H1 (cell line): Measurements from ENCODE around the gene CDC73. TPM values are rescaled to one million over a fixed set of nuclear protein-coding genes. Genes with fewer than 3 reads are reported as not detected.

ENCODE experiments used
- CTCF ChIA-PET: fragments of 300-600 bp; sonication (Branson Sonifier 250); formaldehyde crosslinking; loops from one replicate; lab custom pipeline; 2021; ENCODE audit not compliant: partially characterized antibody; lab: Charles Lee
- POLR2A ChIA-PET: fragments of 300-600 bp; sonication (Branson Sonifier 250); formaldehyde crosslinking; loops from one replicate; lab custom pipeline; 2021; ENCODE audit warnings: inconsistent platforms; ENCODE audit not compliant: partially characterized antibody; lab: Charles Lee
- DNase-seq, 2 experiments: peaks; one replicate each; pipeline versions ENCODE4 v3.0.0 to v3.0.0-alpha.2; 2010 to 2022; ENCODE audit warnings: low spot score in 2 of 2, low read depth in 1 of 2, mixed read lengths in 1 of 2
- FAIRE-seq: peaks from 2 replicates; lab custom pipeline; 2011; peaks lifted over from hg19 to GRCh38; lab: Jason Lieb, UNC
- H2AFZ ChIP-seq: 2 replicates; pipeline ENCODE4 v1.8.1; 2012; ENCODE audit warnings: low read length, inconsistent platforms
- H2AK5ac ChIP-seq: 2 replicates; pipeline ENCODE4 v1.6.1; 2013; ENCODE audit warnings: low read depth, low read length
- H2BK120ac ChIP-seq: replicated peaks from 2 replicates; pipeline ENCODE3; 2013; ENCODE audit warnings: low read depth, low read length, inconsistent platforms
- H2BK12ac ChIP-seq: 2 replicates; pipeline ENCODE4 v1.6.1; 2013; ENCODE audit warnings: low read depth, low read length
- H2BK15ac ChIP-seq: 2 replicates; pipeline ENCODE4 v1.6.1; 2013; ENCODE audit warnings: low read length
- H2BK20ac ChIP-seq: 2 replicates; pipeline ENCODE4 v1.6.1; 2013; ENCODE audit warnings: low read length
- H2BK5ac ChIP-seq: 2 replicates; pipeline ENCODE4 v1.6.1; 2013; ENCODE audit warnings: low read depth, low read length
- H3K14ac ChIP-seq: 2 replicates; pipeline ENCODE4 v1.6.1; 2013; ENCODE audit warnings: inconsistent platforms; ENCODE audit not compliant: insufficient read length
- H3K18ac ChIP-seq: 2 replicates; pipeline ENCODE4 v1.6.1; 2013; ENCODE audit warnings: low read length; ENCODE audit errors: extremely low read depth
- H3K23ac ChIP-seq: 2 replicates; pipeline ENCODE4 v1.6.1; 2013; ENCODE audit warnings: inconsistent platforms; ENCODE audit not compliant: insufficient read length
- H3K23me2 ChIP-seq: 2 replicates; pipeline ENCODE4 v1.6.1; 2013; ENCODE audit warnings: low read depth, low read length
- H3K27ac ChIP-seq: 2 replicates; pipeline ENCODE4 v1.6.1; 2011; ENCODE audit warnings: low read depth, low read length, inconsistent platforms
- H3K27me3 ChIP-seq, 4 experiments: replicated peaks in 1 of 4; 1 replicate in 1 of 4; 2 replicates in 3 of 4; pipeline versions ENCODE4 v1.6.1 to v1.8.1; 2011 to 2013; ENCODE audit warnings: low read length in 3 of 4, mild to moderate bottlenecking in 3 of 4, inconsistent platforms in 2 of 4, mixed read lengths in 2 of 4, moderate library complexity in 1 of 4; ENCODE audit not compliant: control insufficient read depth in 3 of 4, insufficient read depth in 3 of 4; ENCODE audit errors: extremely low read depth in 1 of 4
- H3K36me3 ChIP-seq, 4 experiments: 2 replicates each; pipeline versions ENCODE4 v1.6.1 to v1.8.1; 2011 to 2013; ENCODE audit warnings: mild to moderate bottlenecking in 4 of 4, low read length in 3 of 4, moderate library complexity in 2 of 4, control low read depth in 1 of 4, inconsistent platforms in 1 of 4; ENCODE audit not compliant: insufficient read depth in 4 of 4, control insufficient read depth in 2 of 4
- H3K4ac ChIP-seq: replicated peaks from 2 replicates; pipeline ENCODE3; 2013; ENCODE audit warnings: low read length, low read depth, mixed read lengths, inconsistent platforms; ENCODE audit not compliant: insufficient read length
- H3K4me1 ChIP-seq, 4 experiments: replicated peaks in 1 of 4; 1 replicate in 1 of 4; 2 replicates in 3 of 4; pipeline versions ENCODE4 v1.6.1 to v1.8.1; 2011 to 2013; ENCODE audit warnings: low read length in 3 of 4, inconsistent platforms in 2 of 4, mixed read lengths in 1 of 4; ENCODE audit not compliant: insufficient read depth in 4 of 4, control insufficient read depth in 3 of 4
- H3K4me2 ChIP-seq, 2 experiments: 2 replicates each; pipeline versions ENCODE4 v1.6.1 to v1.8.1; 2011 to 2013; ENCODE audit warnings: low read depth in 2 of 2, low read length in 2 of 2, control low read depth in 1 of 2, inconsistent platforms in 1 of 2, mild to moderate bottlenecking in 1 of 2; ENCODE audit not compliant: insufficient read depth in 1 of 2
- H3K4me3 ChIP-seq, 4 experiments: fragments of 200-600, 300-600 bp in 1 of 4; sonication (generic), shearing (Covaris generic), sonication (Bioruptor Twin) in 1 of 4; 2 replicates each; pipeline versions ENCODE4 v1.5.1 to v1.8.1; 2011 to 2016; ENCODE audit warnings: low read length in 4 of 4, low read depth in 3 of 4, control low read depth in 2 of 4, inconsistent platforms in 2 of 4, mild to moderate bottlenecking in 2 of 4, mixed read lengths in 1 of 4, moderate library complexity in 1 of 4; ENCODE audit not compliant: insufficient read depth in 2 of 4; ENCODE audit errors: extremely low read depth in 1 of 4
- H3K56ac ChIP-seq: replicated peaks from 2 replicates; pipeline ENCODE3; 2013; ENCODE audit warnings: low read depth, mild to moderate bottlenecking, mixed read lengths, low read length, inconsistent platforms; ENCODE audit not compliant: insufficient read length
- H3K79me1 ChIP-seq: 2 replicates; pipeline ENCODE4 v1.6.1; 2013; ENCODE audit warnings: low read depth, low read length, control low read depth
- H3K79me2 ChIP-seq, 2 experiments: 2 replicates each; pipeline versions ENCODE4 v1.6.1 to v1.8.1; 2012 to 2013; ENCODE audit warnings: low read length in 2 of 2, mild to moderate bottlenecking in 2 of 2, inconsistent platforms in 1 of 2; ENCODE audit not compliant: insufficient read depth in 2 of 2, control insufficient read depth in 1 of 2
- H3K9ac ChIP-seq, 4 experiments: replicated peaks in 1 of 4; 1 replicate in 1 of 4; 2 replicates in 3 of 4; pipeline versions ENCODE4 v1.6.1 to v1.8.1; 2011 to 2013; ENCODE audit warnings: low read depth in 3 of 4, low read length in 3 of 4, control low read depth in 2 of 4, mild to moderate bottlenecking in 2 of 4, moderate library complexity in 2 of 4, inconsistent platforms in 1 of 4; ENCODE audit errors: extremely low read depth in 1 of 4
- H3K9me3 ChIP-seq, 2 experiments: 2 replicates each; pipeline versions ENCODE4 v1.6.1 to v1.8.1; 2012 to 2013; ENCODE audit warnings: mild to moderate bottlenecking in 2 of 2, moderate library complexity in 2 of 2, control low read depth in 1 of 2, inconsistent platforms in 1 of 2, low read depth in 1 of 2, low read length in 1 of 2, mixed read lengths in 1 of 2; ENCODE audit not compliant: insufficient read depth in 2 of 2
- H4K20me1 ChIP-seq, 2 experiments: replicated peaks in 1 of 2; 2 replicates each; pipeline versions ENCODE3 to v1.8.1; 2011 to 2013; ENCODE audit warnings: inconsistent platforms in 2 of 2, low read length in 2 of 2, mild to moderate bottlenecking in 1 of 2; ENCODE audit not compliant: insufficient read depth in 2 of 2, control insufficient read depth in 1 of 2
- H4K5ac ChIP-seq: 2 replicates; pipeline ENCODE4 v1.6.1; 2013; ENCODE audit warnings: low read length, low read depth, mixed read lengths, inconsistent platforms; ENCODE audit not compliant: insufficient read length
- H4K8ac ChIP-seq: 2 replicates; pipeline ENCODE4 v1.8.0; 2013; ENCODE audit warnings: mild to moderate bottlenecking, moderate library complexity, low read length, inconsistent platforms; ENCODE audit not compliant: insufficient read depth; ENCODE audit errors: extremely low read depth
- H4K91ac ChIP-seq: replicated peaks from 2 replicates; pipeline ENCODE3; 2013; ENCODE audit warnings: low read length, mixed read lengths, inconsistent platforms; ENCODE audit not compliant: insufficient read length
- RFX5 ChIP-seq: IDR thresholded peaks from 2 replicates; pipeline ENCODE4 v1.6.1; 2011; ENCODE audit warnings: low read depth, low read length, improper control_type of control experiment, borderline replicate concordance
- WGBS, 2 experiments: shearing (Covaris generic) in 1 of 2; methylation state at CpG; one replicate each; pipeline versions ENCODE4 v1.1.6 to v1.1.7; 2013 to 2015; ENCODE audit warnings: low lambda C conversion rate in 2 of 2, mixed read lengths in 2 of 2, inconsistent platforms in 1 of 2, low coverage in 1 of 2, missing lambda C conversion rate in 1 of 2; ENCODE audit not compliant: insufficient replicate concordance in 2 of 2, insufficient coverage in 1 of 2, insufficient read length in 1 of 2; ENCODE audit errors: extremely low coverage in 1 of 2, missing lambda C conversion rate in 1 of 2; 5-methylcytosine and 5-hydroxymethylcytosine counted together
- polyA plus RNA-seq, 7 experiments: library from polyadenylated mRNA; depleted of rRNA in 3 of 7; stranded (reverse) in 5 of 7; unstranded in 2 of 7; fragments of >200 nt in 5 of 7; fragments of 200-250 nt in 2 of 7; gene quantifications; 1 replicate in 5 of 7; 2 replicates in 1 of 7; 4 replicates in 1 of 7; pipeline versions ENCODE4 v1.2.1 to v1.2.3, GENCODE V29; 2011 to 2013; ENCODE audit warnings: missing spikeins in 2 of 7, mixed read lengths in 2 of 7
- total RNA-seq: library from RNA; stranded (reverse); fragmentation: NEBNext Ultra II Directional; extraction: Animal tissue kit (Norgen Biotek cat#: 25700); gene quantifications from 2 replicates; pipeline ENCODE4 v1.2.1, GENCODE V29; 2021

CDC73 gene
- total and polyA plus RNA-seq, 2 of the 8 experiments (the other 6 are each of a cell fraction or from before 2014, with no cell fraction given), result 9.8 to 64.0 TPM

DNA sequence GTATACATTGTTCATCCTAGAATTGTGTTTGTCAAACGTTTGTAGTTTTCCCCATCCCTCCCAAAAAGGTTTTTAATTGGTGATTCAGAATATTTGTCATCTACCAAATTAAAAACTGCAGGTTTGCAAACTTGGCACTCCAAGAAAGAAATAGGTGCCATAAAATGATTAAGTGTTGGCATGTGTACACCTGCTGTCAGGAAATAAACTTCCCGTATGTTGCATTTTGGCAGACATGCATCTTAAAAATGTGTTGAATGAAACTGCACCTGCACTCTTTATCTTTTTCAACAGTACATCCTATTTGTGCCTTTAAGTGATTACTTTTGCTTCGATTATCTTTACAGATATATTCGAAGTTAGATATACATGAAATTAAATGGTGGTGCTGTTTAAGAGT lies 57.3 kb downstream of the CDC73 start:
- no peak overlapping the region for H2BK120ac ChIP-seq
- no peak overlapping the region for H2AK5ac ChIP-seq
- DNase-seq, result no peak
- no peak overlapping the region for H2BK20ac ChIP-seq
- no peaks in the 10 kb centered on the region for H3K36me3 ChIP-seq
- POLR2A ChIA-PET, result interaction anchor here (0.7 kb wide), 1 partner anchor 502 kb away, joined by 3 read pairs; no protein-coding TSS in a partner anchor
- no peak overlapping the region for H3K27ac ChIP-seq
- 88% methylated on average over 4 of the region's 4 CpGs; no CpG with 5 or more reads in 1 of the 2 experiments for WGBS, 2 experiments
- H2BK12ac ChIP-seq, result no peak overlapping the region
- H3K9me3 ChIP-seq, result no peaks in the 10 kb centered on the region
- no peak overlapping the region for H3K4ac ChIP-seq
- H3K14ac ChIP-seq, result no peak overlapping the region
- H4K91ac ChIP-seq, result no peak overlapping the region
- FAIRE-seq, result no peak
- H3K79me2 ChIP-seq, result peaks cover 0 to 33% of the 10 kb centered on the region in 2 experiments; a peak in 2 of 4 replicates
- H3K18ac ChIP-seq, result no peak overlapping the region
- H2BK5ac ChIP-seq, result no peak overlapping the region
- TF ChIP-seq RFX5, result no peak
- TF ChIP-seq, all 59 proteins: peak for 0
- Histone ChIP-seq H3K4me3 (no peak overlapping the region), H3K79me1 (no peaks in the 10 kb centered on the region; the same call in none of the 2 replicates), H4K5ac (no peak overlapping the region), H3K9ac (no peak overlapping the region), H2BK15ac (no peak overlapping the region), H3K4me1 (no peaks in the 10 kb centered on the region), H2AFZ (no peak overlapping the region), H3K23ac (no peak overlapping the region), H3K56ac (no peak overlapping the region), H3K23me2 (no peaks in the 10 kb centered on the region), H4K8ac (no peak overlapping the region), H3K27me3 (no peaks in the 10 kb centered on the region), H3K4me2 (no peak overlapping the region), H4K20me1 (peaks cover 1 to 3% of the 10 kb centered on the region in 2 experiments)
- CTCF ChIA-PET, result interaction anchor here (1.2 kb wide), 1 partner anchor 12 kb away, joined by 3 read pairs; no protein-coding TSS in a partner anchor
